HG02981 (cell line): Measurements from ENCODE around the gene PRKAG2.

Experiments
- ATAC-seq: cut with Tn5 transposase; IDR thresholded peaks from one replicate; pipeline ENCODE4 v1.9.1; 2021; ENCODE audit warnings: mild to moderate bottlenecking, moderate library complexity; ENCODE audit not compliant: unreplicated experiment

The PRKAG2 gene

GRCh38 chr7:151702961-151703360 is 174.0 kb downstream of the PRKAG2 start:
- ATAC-seq: no peak

- ATAC-seq: no peak
These were observed 176.2 kb downstream of the PRKAG2 start for GRCh38 chr7:151700586-151701165.

- no peak for ATAC-seq
These were observed 177.0 kb downstream of the PRKAG2 start for GRCh38 chr7:151699928-151700319.

- ATAC-seq: no peak
These were observed 177.6 kb downstream of the PRKAG2 start for GRCh38 chr7:151699147-151699927.

GRCh38 chr7:151697942-151698341 is 179.0 kb downstream of the PRKAG2 start:
- no peak for ATAC-seq

- ATAC-seq: no peak
These were observed 179.4 kb downstream of the PRKAG2 start for GRCh38 chr7:151697515-151697895.

- ATAC-seq: no peak
These were observed 180.0 kb downstream of the PRKAG2 start for GRCh38 chr7:151696721-151697514.

GRCh38 chr7:151695951-151696541 is 180.9 kb downstream of the PRKAG2 start:
- no peak for ATAC-seq

- no peak for ATAC-seq
These were observed 181.9 kb downstream of the PRKAG2 start for GRCh38 chr7:151694828-151695580.

- no peak for ATAC-seq
These were observed 182.5 kb downstream of the PRKAG2 start for GRCh38 chr7:151694441-151694827.

GRCh38 chr7:151693140-151693539 is 183.8 kb downstream of the PRKAG2 start:
- ATAC-seq: no peak

GRCh38 chr7:151692721-151693120 is 184.2 kb downstream of the PRKAG2 start:
- no peak for ATAC-seq

GRCh38 chr7:151691449-151691848 is 185.5 kb downstream of the PRKAG2 start:
- no peak for ATAC-seq

- no peak for ATAC-seq
These were observed 186.3 kb downstream of the PRKAG2 start for GRCh38 chr7:151690606-151691005.

- no peak for ATAC-seq
These were observed 187.5 kb downstream of the PRKAG2 start for GRCh38 chr7:151689196-151689971.

- no peak for ATAC-seq
These were observed 188.6 kb downstream of the PRKAG2 start for GRCh38 chr7:151688236-151688780.

- ATAC-seq: no peak
These were observed 189.2 kb downstream of the PRKAG2 start for GRCh38 chr7:151687523-151688235.

- ATAC-seq: no peak
These were observed 190.1 kb downstream of the PRKAG2 start for GRCh38 chr7:151686826-151687225.
